CD4-positive, alpha-beta T cell treated with Interleukin-21 for 1 hour (primary cell): ENCODE results near the gene FOXE1.

Experiments
- DNase-seq: peaks from one replicate; pipeline ENCODE4 v3.0.0-alpha.2; 2020

The FOXE1 gene

DNA sequence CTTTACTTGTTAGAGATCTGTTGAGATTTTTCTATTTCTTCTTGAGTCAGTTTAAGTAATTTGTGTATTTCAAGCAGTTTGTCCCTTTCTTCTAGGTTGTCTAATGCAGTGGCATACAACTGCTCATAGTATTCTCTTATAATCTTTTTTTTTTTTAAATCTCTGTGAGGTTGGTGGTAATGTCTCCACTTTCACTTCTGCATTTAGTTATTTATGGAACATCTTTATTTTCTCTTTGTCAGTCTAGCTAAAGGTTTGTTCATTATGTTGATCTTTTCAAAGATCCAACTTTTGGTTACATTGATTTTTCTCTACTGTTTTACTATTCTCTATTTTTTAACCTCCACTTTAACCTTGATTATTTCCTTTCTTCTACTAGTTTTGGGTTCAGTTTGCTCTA, 13.8 kb downstream of the FOXE1 start:
- DNase-seq = no peak

DNA sequence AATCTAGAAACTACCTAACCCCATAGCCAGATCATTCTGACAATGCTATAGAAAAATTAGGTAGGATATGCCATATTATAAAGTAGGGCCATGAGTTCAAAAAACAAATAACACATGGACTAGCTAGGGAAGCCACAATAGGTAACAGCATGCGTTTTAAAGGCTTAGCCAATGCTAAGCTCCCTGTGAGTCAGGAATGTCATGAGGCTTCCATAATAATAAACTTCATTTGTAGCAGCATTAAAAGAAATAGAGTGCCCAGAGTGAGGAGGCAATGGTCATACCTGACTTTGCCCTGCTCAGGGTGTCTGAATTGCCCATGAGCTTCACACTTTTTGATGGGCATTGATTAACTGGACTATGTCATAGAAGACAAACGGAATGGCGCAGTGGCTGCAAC, 15.8 kb downstream of the FOXE1 start:
- DNase-seq = no peak

DNA sequence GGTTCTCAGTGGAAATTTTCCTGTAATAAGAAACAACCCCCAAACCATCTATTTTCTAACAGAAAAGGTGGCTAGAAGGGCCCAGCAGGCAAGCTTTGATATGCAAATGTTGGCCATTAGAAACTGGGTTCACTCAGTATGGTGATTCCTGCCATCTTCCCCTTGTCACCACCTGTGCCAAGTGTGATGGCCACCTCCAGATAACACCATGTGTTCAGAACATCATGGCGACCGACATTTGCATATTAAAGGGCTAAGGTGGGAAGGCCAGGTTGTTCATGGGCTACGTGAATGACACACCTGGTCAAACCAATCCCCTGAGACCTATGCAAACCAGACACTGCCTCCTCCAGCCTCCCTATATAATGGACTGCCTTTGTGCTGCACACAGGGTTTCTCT, 20.4 kb downstream of the FOXE1 start:
- no peak for DNase-seq

DNA sequence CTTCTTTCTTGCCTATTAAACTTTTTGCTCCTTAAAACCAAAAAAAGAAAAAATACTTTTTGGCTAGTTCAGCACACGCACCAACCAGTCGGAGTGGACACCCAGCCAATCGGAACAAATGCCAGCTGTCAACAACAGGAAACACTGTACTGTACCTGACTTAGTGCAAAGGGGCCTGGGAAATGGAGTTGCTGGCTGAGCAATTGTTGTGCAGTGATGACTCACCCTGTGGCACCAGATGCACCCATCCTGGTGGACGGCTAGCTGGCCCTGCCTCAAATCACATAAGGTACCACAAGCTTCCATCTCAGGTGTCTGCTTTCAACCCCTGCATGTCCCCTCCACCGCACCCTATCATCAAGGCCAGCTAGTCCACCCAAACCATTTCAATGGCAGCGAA, 20.9 kb downstream of the FOXE1 start:
- DNase-seq = no peak

DNA sequence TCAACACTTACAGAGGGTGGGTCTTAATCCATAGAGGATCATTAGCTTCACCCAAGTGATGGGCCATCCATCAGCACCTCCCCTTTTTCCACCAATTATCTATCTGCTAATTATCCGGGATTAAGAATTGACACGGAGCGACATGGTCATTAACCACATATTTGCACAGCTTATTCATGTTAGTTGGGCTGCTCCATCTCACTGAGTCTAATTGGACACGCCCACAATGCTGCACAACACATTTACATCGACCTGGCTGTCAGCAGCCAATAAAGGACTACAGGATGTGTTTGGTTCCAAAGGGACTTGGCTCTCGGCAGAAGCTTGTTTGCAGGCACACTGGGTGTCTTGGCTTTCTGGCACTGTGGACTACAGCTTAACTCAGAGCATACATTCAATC, 21.6 kb downstream of the FOXE1 start:
- DNase-seq = no peak

DNA sequence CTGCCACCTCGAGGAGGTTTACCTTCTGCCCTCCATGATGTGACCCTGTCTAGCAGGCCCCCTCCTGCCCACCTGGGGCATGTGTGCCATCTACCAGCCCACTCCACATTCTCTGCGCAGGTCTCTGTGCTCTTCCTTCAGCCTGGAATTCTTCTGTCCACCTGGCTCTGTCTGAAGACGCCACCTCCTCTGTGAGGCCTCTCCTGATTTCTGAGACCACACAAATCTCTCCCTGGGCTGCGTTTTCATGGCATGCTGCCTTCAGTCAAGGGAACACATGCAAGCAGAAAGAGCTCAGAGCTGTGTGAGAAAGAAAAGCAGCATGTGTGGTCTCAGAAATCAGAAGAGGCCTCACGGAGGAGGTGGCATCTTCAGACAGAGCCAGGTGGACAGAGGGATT, 22.1 kb downstream of the FOXE1 start:
- no peak for DNase-seq

DNA sequence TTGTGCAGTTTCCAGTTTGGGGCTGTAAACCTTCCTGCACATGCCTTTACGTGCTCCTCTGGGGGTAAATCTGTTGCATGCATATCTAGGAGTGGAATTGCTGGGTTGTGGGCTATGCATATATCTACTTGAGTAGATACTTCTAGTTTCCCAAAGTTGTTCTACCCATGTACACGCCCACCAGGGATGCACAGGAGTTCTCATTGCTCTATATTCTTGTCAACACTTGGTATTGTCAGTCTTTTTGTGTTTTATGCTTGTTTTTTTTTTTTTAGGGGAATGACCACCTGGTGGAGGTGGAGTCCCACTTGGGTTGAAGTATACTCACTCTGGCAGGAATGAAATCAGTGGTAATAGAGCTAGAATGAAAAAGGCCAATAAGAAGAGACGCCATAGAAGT, 23.0 kb downstream of the FOXE1 start:
- DNase-seq = no peak

DNA sequence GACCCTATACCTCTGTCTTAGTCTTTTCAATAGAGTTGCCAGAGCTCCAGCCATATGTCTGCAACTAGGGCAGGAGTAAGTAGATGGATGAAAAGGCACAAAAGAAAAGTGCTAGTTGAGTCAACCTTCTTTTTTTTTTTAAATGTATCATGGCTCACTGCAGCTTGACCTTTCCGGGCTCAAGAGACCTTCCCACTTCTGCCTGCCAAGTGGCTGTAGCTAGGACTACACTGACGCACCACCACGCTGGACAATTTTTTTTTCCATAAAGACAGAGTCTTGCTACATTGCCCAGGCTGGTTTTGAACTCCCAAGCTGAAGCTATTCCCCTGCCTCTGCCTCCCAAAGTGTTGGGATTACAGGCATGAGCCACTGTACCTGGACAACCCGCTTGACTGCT, 27.3 kb downstream of the FOXE1 start:
- DNase-seq = no peak

DNA sequence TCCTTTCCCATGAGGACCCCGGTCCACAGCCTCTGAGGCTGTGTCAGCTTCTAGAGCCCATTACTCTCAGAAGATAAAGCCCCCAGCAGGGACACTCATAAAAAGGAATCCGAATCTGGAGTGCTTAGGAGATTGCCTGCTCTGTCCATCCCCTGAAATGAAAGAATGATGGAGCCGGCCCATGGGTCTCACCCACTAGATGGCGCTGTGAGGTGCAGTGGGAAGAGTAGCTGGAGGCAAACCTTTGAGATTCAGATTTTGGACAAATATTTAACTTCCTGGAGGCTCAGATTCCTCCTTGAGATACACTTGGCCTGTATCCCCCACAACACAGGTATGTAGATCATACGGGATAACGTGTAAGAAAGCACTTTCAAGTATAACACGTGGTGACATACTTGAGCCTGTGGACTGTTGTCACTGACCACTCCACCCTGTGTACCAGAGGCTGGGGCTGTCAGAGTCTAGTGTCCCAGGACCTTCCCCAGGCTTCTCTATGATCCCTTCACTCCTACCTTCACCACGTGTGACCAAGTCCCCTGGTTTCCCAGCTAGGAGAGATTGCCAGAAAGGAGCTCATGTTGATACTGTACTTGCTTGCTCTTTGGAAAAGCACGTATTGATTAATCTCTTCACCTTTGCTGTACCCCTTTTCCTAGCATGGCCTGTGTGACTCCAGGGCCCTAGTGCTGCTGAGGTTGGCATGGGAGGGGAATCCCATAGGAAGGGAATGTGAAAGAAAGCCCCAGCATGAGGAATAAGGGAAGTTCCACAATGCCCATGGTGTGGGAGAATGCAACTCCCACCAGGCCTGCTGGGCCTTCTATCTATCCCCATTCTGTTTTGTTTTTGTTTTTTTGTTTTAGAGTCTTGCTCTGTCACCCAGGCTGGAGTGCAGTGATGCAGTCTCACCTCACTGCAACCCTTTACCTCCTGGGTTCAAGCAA, 37.2 kb downstream of the FOXE1 start:
- DNase-seq = peak; percentile 66

DNA sequence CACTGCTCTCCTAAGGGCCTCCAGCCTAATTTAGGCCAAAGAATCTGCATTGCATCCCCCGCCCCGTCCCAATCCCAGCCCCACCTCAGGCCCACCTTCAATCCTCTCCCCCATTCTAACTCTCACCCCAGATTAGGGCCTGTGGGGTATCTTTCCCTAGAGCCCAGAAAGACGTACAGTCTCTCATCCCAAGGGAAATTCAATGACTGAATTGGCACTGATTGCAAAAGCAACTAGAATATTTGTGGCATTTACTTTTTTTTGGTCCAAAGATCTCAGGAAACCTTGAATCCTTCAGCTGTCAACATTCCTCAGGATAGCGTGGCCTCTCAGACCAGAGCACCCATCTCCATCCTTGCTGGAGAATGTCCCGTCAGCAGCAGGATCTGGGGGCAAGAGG, 38.7 kb downstream of the FOXE1 start:
- no peak for DNase-seq

DNA sequence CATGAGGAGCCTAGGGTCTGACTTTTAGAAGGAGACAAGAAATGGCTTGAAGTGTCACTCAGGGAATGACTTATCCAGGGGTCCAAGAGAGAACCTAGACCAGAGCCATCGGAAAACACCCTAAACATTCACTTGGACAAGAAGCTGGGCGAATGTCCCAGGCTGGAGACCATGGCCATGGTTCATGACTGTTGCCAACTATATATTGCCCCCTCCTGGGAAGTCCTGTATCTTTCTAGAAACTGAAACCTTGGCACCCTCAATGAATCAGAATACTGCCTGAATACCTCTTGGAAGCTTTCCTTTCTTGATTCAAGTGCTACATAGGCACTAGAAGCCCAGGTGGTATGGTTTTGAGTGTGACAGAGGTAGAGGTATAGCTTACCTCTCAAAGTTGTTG, 39.4 kb downstream of the FOXE1 start:
- DNase-seq = no peak

DNA sequence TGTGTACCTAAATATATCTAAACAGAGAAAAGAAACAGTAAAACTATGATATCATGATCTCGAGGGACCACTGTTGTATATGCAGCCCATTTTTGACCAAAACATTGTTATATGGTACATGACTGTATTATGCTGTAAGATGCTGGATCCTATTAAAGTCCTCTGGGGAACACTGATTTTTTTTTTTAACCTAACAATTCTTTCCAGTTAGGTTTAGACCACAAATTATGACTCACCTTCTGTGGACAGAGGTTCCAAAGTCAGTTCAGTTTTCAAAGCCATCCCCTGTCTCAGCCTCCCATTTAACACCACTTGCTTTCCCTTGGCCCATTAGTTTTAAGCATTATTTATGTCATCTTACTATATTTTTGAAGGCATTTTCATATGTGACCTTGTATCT, 42.2 kb downstream of the FOXE1 start:
- no peak for DNase-seq

DNA sequence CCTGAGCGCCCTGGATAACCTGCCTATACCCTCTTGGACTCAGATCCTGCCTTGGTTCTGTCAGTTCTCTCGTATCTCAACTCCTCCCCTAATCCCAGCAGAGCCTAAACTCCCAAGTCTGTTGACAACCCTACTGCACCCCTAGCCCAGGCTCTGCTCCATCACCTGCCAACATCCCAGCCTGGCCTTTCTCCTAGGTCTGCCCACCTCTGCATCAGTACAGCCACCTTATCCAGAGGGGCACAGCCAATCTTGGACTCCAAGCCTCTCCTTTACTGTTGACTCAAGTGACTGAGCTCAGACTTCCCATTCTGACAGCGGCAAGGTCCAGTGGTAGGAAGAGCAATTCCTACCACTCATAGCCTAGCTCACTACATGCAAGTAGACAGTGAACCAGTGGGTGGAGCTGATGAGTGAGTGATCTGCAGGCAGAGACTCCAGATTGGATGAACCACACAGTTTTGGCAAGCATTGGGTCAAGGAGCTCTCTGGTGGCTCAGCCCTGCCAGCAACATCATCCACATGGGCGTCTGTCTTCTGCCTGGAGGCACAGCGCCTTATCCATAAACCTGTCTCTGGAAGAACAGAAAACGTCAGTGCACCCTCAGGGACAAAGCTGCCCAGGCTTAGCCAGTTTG, 42.8 kb downstream of the FOXE1 start:
- no peak for DNase-seq

DNA sequence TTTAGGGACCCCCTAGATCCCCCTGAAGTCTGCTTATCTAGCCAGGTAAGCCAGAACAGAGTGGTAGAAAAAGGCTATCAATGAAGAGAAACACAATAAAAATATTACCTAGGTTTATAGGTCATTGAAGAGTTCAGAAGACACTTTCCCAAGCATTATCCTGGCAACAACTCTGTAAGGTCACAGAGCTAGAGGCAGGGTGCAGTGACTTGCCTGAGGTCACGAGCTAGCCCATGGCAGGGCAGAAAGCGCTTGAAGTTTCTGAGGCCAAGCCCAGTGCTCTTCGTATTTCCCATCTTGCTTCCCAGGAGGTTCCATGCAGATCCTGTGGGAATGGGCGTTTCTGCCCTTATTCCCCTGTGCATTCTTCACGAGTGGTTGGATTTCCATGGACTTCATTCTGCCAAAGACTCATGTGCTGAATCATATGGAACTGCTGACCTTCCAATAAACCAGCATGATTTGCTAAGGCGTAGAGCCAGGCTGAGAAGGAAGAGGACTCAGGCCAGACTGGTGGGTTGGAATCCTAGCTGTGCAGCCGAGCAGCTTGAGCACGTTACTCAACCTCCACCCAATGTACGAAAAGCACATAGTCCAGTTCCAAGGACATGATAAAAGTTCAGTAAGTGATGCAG, 47.2 kb downstream of the FOXE1 start:
- DNase-seq = no peak

DNA sequence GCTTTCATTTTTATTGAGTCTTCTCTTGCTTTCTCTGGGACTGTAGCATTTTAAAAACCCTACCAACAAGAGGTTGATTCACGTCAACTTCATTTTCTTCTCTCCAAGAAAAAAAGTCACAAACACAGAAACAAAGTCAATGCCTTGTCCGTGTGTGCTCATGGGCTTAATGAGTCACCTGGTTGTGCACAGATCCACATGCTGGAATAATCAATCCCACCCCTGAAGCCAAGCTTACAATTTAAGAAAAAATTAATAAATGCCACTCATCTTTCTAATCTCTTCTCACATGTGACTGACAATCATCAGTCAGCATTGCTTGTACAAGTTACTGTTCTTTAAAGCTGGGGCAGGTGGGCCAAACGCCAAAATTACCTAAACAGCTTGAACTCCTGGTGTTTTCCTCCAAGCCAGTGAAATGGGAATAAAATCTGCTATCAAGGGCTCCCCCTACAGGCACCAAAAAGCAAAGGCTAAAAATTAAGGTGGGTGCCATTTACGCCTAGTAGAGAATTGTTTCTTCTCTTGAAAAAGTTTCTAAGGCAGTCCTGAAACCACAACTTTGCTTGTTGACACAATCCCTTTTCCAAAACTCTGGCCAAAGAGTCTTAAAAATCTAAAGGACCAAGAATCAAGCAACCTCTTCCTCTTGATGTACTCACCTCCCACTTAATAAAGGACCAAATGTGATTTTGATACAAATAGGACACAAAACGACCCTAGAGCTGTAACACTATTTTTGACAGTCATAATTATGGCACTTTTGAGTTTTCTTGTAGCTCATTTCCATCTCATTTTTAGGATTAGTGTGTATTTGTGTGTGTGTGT, 47.9 kb downstream of the FOXE1 start:
- DNase-seq = peak; percentile 63

DNA sequence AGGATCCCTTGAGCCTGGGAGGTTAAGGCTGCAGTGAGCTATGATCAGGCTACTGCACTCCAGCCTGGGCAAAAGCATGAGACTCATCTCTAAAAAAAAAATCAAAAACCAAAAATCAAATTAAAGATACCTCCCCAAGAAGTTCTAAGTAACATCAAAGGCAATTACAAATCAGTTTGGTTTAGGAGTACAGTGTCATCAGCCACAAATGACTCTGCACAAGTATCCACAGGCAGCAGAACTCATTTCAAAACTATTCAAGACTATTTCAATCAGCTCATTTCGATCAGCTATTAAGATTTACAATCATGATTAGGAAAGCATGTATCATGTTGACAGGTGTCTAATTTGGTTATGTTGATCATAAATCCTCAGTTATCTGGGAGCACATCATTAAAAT, 50.2 kb downstream of the FOXE1 start:
- DNase-seq = no peak

DNA sequence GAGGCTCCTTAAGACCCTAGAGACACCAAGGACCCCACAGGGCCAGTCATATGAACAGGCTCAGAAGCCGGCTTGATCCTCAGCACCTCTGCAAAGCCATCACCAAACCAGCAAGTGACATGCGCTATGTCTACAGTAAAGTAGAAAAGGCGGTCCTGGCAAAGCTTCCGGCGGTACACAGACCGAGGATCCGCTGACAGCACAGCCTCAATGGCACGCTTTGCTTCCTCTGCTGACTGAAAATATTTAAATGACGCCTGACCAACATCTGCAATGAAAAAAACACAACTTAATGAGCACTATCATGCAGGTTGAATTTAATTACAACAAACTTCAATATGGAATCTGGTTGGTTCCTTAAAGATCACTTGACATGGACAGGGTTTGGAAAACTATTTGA, 51.7 kb downstream of the FOXE1 start:
- DNase-seq = peak; percentile 65

DNA sequence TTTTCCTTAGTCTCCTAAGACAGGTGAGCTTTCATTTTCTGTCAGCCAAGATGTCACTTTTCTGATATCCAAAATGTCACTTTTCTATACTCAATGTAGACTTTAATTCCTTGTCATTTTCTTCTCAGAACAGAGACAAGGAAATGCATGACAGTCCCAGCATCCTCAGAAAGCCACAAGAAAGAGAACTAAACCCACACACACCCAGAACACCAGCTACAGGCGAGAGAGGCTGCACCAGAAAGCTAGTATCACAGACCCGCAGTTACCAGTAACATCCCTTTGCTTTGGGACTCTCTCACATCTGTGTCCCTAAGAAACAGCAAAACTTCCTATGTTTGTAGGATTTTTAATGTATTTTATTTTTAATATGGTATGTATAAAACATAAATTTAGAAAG, 52.2 kb downstream of the FOXE1 start:
- peak; percentile 78 for DNase-seq
